ENCODE data around the gene MRPL2. TPM values are rescaled to one million over a fixed set of nuclear protein-coding genes. Genes with fewer than 3 reads are reported as not detected.
A peak's percentile ranks its signal among the peaks of the same experiment; 100 is the strongest.

The MRPL2 gene
- total RNA-seq, 1 donor from 2014 or later: 13.1 TPM

- DNase-seq (ENCODE audit: low read depth in 2 of 2): peak; percentile 30 to 70
These were observed 37.8 kb downstream of the MRPL2 start, which contains the start of gene RRP36 for GRCh38 chr6:43021270-43022047. RRP36 (plus strand) TSS chr6:43021623; CDS start chr6:43021655, 32 bp downstream.

GRCh38 chr6:43020847-43021246, 38.4 kb downstream of the MRPL2 start:
- no peak for DNase-seq (ENCODE audit: low read depth in 2 of 2)

GRCh38 chr6:43020052-43020705, 39.1 kb downstream of the MRPL2 start:
- no peak for DNase-seq (ENCODE audit: low read depth in 2 of 2)

GRCh38 chr6:43019152-43019551, 40.1 kb downstream of the MRPL2 start:
- no peak for DNase-seq (ENCODE audit: low read depth in 2 of 2)

DNA sequence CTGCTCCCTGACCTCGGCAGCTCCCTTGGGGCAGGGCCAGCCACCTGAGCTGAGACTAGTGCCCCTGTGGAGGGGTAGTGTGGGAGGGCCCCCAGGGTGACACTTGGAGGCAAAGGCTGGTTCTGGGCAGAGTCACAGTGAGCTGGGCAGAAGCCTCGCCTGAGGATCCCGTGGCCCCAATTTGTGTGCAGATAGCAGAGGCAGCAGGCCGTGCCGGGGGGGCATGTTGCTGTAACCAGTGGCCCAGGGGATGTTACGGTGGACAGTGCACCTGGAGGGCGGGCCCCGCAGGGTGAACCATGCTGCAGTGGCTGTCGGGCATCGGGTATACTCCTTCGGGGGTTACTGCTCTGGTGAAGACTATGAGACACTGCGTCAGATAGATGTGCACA, 42.3 kb downstream of the MRPL2 start:
- DNase-seq (ENCODE audit: low read depth in 2 of 2): no peak

DNA sequence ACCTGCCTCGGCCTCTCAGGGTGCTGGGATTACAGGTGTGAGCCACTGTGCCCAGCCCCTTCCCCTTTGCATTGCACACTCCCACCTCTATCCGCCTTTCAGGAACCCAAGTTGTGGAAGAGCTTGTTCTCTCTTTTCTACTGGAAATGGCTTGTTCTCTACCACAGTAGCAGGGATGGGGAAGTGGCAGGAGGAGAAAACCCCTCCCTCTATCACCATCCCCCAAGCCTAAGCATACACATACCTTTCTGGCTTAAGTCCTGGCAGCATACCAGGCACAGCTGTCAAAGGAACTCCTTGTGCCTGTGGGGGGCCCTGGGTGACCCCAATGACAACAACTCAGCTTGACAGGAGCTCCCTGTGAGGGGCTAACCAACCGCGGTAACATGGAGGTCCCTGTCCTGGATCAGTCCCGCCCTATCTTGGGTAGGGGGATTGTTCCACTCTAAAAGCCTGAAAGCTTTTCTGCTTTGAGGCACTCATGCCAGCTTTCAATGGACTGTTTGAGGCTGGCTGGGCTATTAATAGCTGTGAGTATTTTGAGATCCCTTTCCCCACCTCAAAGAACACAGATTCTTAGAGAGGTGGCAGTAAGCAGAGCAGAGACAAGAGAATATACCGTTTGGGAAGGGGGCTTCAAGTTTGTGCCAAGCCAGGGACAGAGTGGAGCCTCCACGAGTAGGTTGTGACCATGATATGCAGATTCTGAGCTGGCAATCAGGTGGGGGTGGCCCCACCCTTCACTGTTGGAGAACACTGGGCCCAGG, 42.9 kb downstream of the MRPL2 start:
- DNase-seq (ENCODE audit: low read depth in 2 of 2): no peak

- DNase-seq (ENCODE audit: low read depth in 2 of 2): peak in 1 of 2 donors; percentile 30
These were observed 44.8 kb downstream of the MRPL2 start for GRCh38 chr6:43014434-43014909.

GRCh38 chr6:43013843-43014433, 45.3 kb downstream of the MRPL2 start, which contains the start of the genes KLHDC3 and MEA1:
KLHDC3 (plus strand) TSS chr6:43014249; CDS start chr6:43017193, 2,944 bp downstream.
MEA1 (minus strand) TSS chr6:43013946; CDS start chr6:43013813, 133 bp downstream.
- DNase-seq (ENCODE audit: low read depth in 2 of 2): peak; percentile 100

DNA sequence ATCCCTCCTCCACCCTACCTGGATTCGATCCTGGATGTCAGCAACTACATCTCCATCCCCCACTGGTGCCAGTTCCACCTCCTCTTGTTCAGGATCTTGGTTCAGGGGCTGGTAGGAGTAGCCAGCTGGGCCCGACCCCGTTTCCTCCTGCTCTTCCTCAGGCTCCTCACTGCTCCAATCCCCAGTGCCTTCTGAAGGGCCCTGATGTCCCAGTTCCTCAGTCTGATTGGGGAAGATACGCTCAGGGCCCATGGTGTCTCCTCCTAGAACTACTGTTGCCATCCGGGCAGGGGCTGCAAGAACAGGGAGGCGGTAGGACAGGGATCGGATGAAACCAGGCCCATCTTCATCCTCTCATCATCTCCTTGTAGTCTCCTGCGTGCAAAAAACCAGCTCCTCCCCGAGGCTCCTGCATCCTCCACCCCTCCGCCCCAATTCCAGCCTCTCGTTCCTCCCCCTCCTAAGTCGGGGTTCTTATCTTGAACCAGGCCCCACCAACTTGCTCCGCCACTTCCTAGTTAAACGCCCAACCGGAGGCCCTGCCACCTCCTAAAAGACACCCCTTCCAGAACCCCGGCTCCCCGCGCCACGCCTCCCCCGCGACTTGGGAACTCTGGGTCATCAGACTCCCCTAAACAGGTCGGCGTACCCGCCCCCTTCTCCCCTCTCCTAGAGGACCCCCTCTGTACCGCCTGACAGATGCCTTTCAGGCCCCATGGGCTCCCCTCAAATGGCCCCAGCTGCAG, 46.0 kb downstream of the MRPL2 start:
- no peak for DNase-seq (ENCODE audit: low read depth in 2 of 2)

- no peak for DNase-seq (ENCODE audit: low read depth in 2 of 2)
These were observed 46.9 kb downstream of the MRPL2 start for GRCh38 chr6:43012364-43012763.

DNA sequence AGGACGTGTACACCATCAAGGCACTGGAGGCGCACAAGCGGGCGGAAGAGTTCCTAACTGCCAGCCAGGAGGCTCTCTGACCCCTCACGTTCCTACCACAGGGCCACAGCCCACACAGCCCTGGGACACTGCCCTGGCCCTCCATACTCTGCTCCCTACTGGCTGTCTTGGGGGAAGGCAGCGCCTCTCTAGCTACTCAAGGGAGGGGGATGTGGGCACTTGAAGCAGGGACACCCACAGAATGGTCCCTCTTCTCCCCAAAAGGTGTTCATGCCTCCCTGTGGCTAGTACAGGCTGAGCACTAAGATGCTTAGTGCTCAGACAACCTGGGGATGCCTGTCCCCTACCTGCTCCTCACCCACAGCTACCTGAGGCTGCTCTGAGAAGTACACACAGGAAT, 48.0 kb downstream of the MRPL2 start:
- no peak for DNase-seq (ENCODE audit: low read depth in 2 of 2)

DNA sequence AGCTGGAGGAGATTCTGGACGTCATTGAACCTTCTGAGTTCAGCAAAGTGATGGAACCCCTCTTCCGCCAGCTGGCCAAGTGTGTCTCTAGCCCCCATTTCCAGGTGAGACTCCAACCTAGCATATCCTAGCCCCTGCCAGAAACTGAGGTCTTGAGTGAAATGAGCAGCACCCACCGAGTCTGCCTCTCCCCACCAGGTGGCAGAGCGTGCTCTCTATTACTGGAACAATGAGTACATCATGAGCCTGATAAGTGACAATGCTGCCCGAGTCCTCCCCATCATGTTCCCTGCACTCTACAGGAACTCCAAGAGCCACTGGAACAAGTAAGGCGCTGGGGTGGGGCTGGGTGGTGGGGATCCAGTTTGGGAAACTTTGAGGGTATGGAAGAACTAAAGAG, 50.1 kb downstream of the MRPL2 start:
- peak; percentile 30 to 61 for DNase-seq (ENCODE audit: low read depth in 2 of 2)

DNA sequence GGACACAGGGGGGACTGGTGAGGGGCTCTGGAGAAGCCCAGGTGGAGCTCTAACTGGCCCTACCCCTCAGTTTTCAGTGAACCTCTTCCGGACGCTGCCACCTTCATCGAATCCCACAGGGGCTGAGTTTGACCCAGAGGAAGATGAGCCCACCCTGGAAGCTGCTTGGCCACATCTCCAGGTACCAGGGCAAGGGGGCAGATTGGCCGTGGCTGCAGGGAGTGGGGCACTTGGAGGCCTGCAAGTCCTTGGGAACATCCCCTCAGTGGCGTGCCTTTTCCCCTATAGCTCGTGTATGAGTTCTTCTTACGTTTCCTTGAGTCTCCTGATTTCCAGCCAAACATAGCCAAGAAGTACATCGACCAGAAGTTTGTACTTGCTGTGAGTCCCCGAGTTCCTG, 52.1 kb downstream of the MRPL2 start:
- no peak for DNase-seq (ENCODE audit: low read depth in 2 of 2)

DNA sequence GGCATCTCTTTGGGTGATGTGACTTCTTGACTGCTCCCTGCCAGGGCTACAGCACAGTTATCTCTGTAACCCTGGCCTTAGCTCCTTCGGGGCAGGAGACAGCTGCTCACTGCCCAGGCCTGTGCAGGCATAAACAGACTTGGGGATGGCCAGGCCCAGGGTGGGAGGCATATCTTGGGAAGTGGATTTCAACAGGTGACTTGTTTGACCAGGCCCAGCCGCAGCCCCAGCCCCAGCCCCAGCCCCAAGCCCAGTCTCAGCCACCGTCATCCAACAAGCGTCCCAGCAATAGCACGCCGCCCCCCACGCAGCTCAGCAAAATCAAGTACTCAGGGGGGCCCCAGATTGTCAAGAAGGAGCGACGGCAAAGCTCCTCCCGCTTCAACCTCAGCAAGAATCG, 53.0 kb downstream of the MRPL2 start:
- DNase-seq (ENCODE audit: low read depth in 2 of 2): no peak

- DNase-seq (ENCODE audit: low read depth in 2 of 2): no peak
These were observed 53.4 kb downstream of the MRPL2 start for GRCh38 chr6:43005844-43006243.

Other genes with a start within 250 kb of the MRPL2 start
- 85.9 and 86.1 TPM in 2 replicates for gene RPL7L1, start 179.8 kb downstream of the MRPL2 start, total RNA-seq
- not detected in 2 replicates for gene PTCRA, start 143.4 kb downstream of the MRPL2 start, total RNA-seq
- gene CNPY3, start 130.0 kb downstream of the MRPL2 start, total RNA-seq: 15.5 and 22.3 TPM in 2 replicates
- gene GNMT, start 98.7 kb downstream of the MRPL2 start, total RNA-seq: under 0.01 and 0.13 TPM in 2 replicates
- gene PEX6, start 80.3 kb downstream of the MRPL2 start, total RNA-seq: 23.0 and 29.7 TPM in 2 replicates
- 27.6 and 32.5 TPM in 2 replicates for gene PPP2R5D, start 74.9 kb downstream of the MRPL2 start, total RNA-seq
- gene MEA1, start 45.5 kb downstream of the MRPL2 start, total RNA-seq: 35.3 and 39.2 TPM in 2 replicates
- 131 and 152 TPM in 2 replicates for gene KLHDC3, start 45.2 kb downstream of the MRPL2 start, total RNA-seq
- gene RRP36, start 37.8 kb downstream of the MRPL2 start, total RNA-seq: 72.3 and 84.3 TPM in 2 replicates
- 18.7 and 27.9 TPM in 2 replicates for gene CUL7, start 5.6 kb downstream of the MRPL2 start, total RNA-seq
- 14.2 and 17.6 TPM in 2 replicates for gene KLC4, start 197 bp upstream of the MRPL2 start, total RNA-seq
- gene PTK7, start 16.9 kb upstream of the MRPL2 start, total RNA-seq: 20.0 and 37.8 TPM in 2 replicates
- 12.5 and 13.8 TPM in 2 replicates for gene SRF, start 111.8 kb upstream of the MRPL2 start, total RNA-seq
- gene CUL9, start 122.8 kb upstream of the MRPL2 start, total RNA-seq: 13.1 and 21.4 TPM in 2 replicates
- gene DNPH1, start 170.0 kb upstream of the MRPL2 start, total RNA-seq: 52.0 and 63.5 TPM in 2 replicates
- not detected in 2 replicates for gene TTBK1, start 184.0 kb upstream of the MRPL2 start, total RNA-seq
- not detected in 2 replicates for gene SLC22A7, start 238.8 kb upstream of the MRPL2 start, total RNA-seq
- not detected in 2 replicates for gene CRIP3, start 249.4 kb upstream of the MRPL2 start, total RNA-seq

Measured in dermis microvascular lymphatic vessel endothelial cell (primary cell).